B cell (primary cell): ENCODE measurements around the gene USP20. TPM values are rescaled to one million over a fixed set of nuclear protein-coding genes. Genes with fewer than 3 reads are reported as not detected.

Experiments
- ATAC-seq: fragments of 200-7000 bp; cut with Tn5 transposase; one replicate; pipeline ENCODE4 v1.10.0; 2021; ENCODE audit warnings: low read depth, mild to moderate bottlenecking, moderate number of reproducible peaks, moderate library complexity
- CTCF ChIA-PET: fragments of 350-600 bp; sonication (Branson Sonifier 250); formaldehyde crosslinking; loops from one replicate; lab custom pipeline; 2021; ENCODE audit warnings: antibody characterized with exemption, inconsistent platforms; lab: Charles Lee
- POLR2A ChIA-PET: fragments of 350-600 bp; sonication (Branson Sonifier 250); formaldehyde crosslinking; loops from one replicate; lab custom pipeline; 2021; ENCODE audit warnings: antibody characterized with exemption; lab: Charles Lee
- DNase-seq: peaks from one replicate; pipeline ENCODE4 v3.0.0; 2013
- H2AFZ ChIP-seq: 2 replicates; pipeline ENCODE4 v1.6.1; 2012; ENCODE audit warnings: mild to moderate bottlenecking, low read depth, low read length; ENCODE audit not compliant: insufficient read depth, poor library complexity, severe bottlenecking
- H3K27ac ChIP-seq, 2 donors: 1 replicate in 1 of 2; 2 replicates in 1 of 2; pipeline ENCODE4 v1.5.1; 2012 to 2013; ENCODE audit warnings: low read length in 2 of 2, mild to moderate bottlenecking in 2 of 2, moderate library complexity in 1 of 2
- H3K27me3 ChIP-seq, 4 experiments: fragments of 200-600 bp in 1 of 4; sonication (generic) in 1 of 4; replicated peaks in 1 of 4; 1 replicate in 2 of 4; 2 replicates in 2 of 4; pipeline versions ENCODE4 v1.6.1 to v1.7.0; 2013 to 2016; ENCODE audit warnings: low read length in 3 of 4, mild to moderate bottlenecking in 2 of 4, mixed read lengths in 1 of 4, moderate library complexity in 1 of 4; ENCODE audit not compliant: insufficient read depth in 4 of 4, control insufficient read depth in 3 of 4; ENCODE audit errors: control extremely low read depth in 1 of 4
- H3K36me3 ChIP-seq, 2 experiments: replicated peaks in 1 of 2; 1 replicate in 1 of 2; 2 replicates in 1 of 2; pipeline versions ENCODE4 v1.6.1 to v1.7.1; 2013; ENCODE audit warnings: low read length in 1 of 2; ENCODE audit not compliant: insufficient read depth in 2 of 2, control insufficient read depth in 1 of 2; ENCODE audit errors: control extremely low read depth in 1 of 2, extremely low read depth in 1 of 2
- H3K4me1 ChIP-seq, 2 donors: fragments of 200-600 bp in 1 of 2; sonication (generic) in 1 of 2; 1 replicate in 1 of 2; 2 replicates in 1 of 2; pipeline versions ENCODE4 v1.5.1 to v1.6.1; 2013 to 2017; ENCODE audit warnings: low read length in 2 of 2; ENCODE audit not compliant: control insufficient read depth in 2 of 2, insufficient read depth in 2 of 2
- H3K4me2 ChIP-seq: replicated peaks from 2 replicates; pipeline ENCODE3; 2012; ENCODE audit warnings: mild to moderate bottlenecking, low read depth, low read length; ENCODE audit not compliant: poor library complexity, severe bottlenecking
- H3K4me3 ChIP-seq, 5 experiments: fragments of 200-600 bp in 1 of 5; sonication (generic) in 1 of 5; 1 replicate in 3 of 5; 2 replicates in 2 of 5; pipeline versions ENCODE4 v1.5.1 to v1.7.0; 2011 to 2016; ENCODE audit warnings: low read length in 4 of 5, mild to moderate bottlenecking in 4 of 5, low read depth in 2 of 5, control low read depth in 1 of 5, moderate library complexity in 1 of 5; ENCODE audit not compliant: insufficient read depth in 1 of 5; ENCODE audit errors: control extremely low read depth in 1 of 5, extremely low read depth in 1 of 5
- H3K79me2 ChIP-seq: fragments of 200-600 bp; sonication (generic); one replicate; pipeline ENCODE4 v1.6.0; 2016; ENCODE audit warnings: low read length; ENCODE audit not compliant: control insufficient read depth, insufficient read depth
- H3K9ac ChIP-seq: fragments of 200-600 bp; sonication (generic); 2 replicates; pipeline ENCODE4 v1.6.1; 2017; ENCODE audit warnings: mild to moderate bottlenecking, low read length, moderate library complexity
- H3K9me3 ChIP-seq, 3 donors: one replicate each; pipeline versions ENCODE4 v1.6.1 to v1.7.1; 2013; ENCODE audit warnings: low read length in 2 of 3; ENCODE audit not compliant: control insufficient read depth in 2 of 3, insufficient read depth in 1 of 3; ENCODE audit errors: control extremely low read depth in 1 of 3
- H4K20me1 ChIP-seq: 2 replicates; pipeline ENCODE4 v1.6.0; 2012; ENCODE audit warnings: mild to moderate bottlenecking, low read length; ENCODE audit not compliant: insufficient read depth, control insufficient read depth, poor library complexity, severe bottlenecking
- H3K27ac Mint-ChIP-seq: one replicate; pipeline ENCODE4 v1.8.0; 2021; ENCODE audit warnings: mixed read lengths
- H3K27me3 Mint-ChIP-seq: one replicate; pipeline ENCODE4 v1.8.0; 2021; ENCODE audit warnings: mixed read lengths
- H3K4me1 Mint-ChIP-seq: one replicate; pipeline ENCODE4 v1.8.0; 2021; ENCODE audit warnings: mixed read lengths
- H3K4me3 Mint-ChIP-seq: one replicate; pipeline ENCODE4 v1.8.0; 2021; ENCODE audit warnings: mixed read lengths
- H3K9me3 Mint-ChIP-seq: one replicate; pipeline ENCODE4 v1.8.0; 2022; ENCODE audit warnings: mixed read lengths; ENCODE audit not compliant: insufficient read depth
- CTCF ChIP-seq: fragments of 200-600 bp; IDR thresholded peaks from one replicate; pipeline ENCODE4 v1.8.0; 2022; ENCODE audit warnings: antibody characterized with exemption, mild to moderate bottlenecking
- EZH2 ChIP-seq: IDR thresholded peaks from 2 replicates; pipeline ENCODE4 v1.6.1; 2012; ENCODE audit warnings: borderline replicate concordance, low read depth, mild to moderate bottlenecking, moderate library complexity, low read length; ENCODE audit not compliant: insufficient read depth, poor library complexity, severe bottlenecking
- WGBS: methylation state at CpG from one replicate; pipeline ENCODE4 v1.1.5; 2013; ENCODE audit warnings: missing lambda C conversion rate; ENCODE audit not compliant: insufficient coverage; 5-methylcytosine and 5-hydroxymethylcytosine counted together
- intact Hi-C: fragments of 100-400 bp; cut with micrococcal nuclease; formaldehyde crosslinking; loops from one replicate; pipeline ENCODE4 v1.10.0; 2022
- polyA plus RNA-seq: library from polyadenylated mRNA; depleted of rRNA; stranded (reverse); fragments of >200 nt; gene quantifications from 2 replicates; pipeline ENCODE4 v1.2.3, GENCODE V29; 2012
- total RNA-seq, 2 donors: library from RNA; stranded (reverse); fragments of 120-200 nt in 1 of 2; gene quantifications; 1 replicate in 1 of 2; 2 replicates in 1 of 2; pipeline versions ENCODE4 v1.2.3 to v1.2.4, GENCODE V29; 2013 to 2022

Gene USP20
- total and polyA plus RNA-seq, 2 donors (not counting 1 experiment from before 2014, with no cell fraction given): 49.5 to 72.6 TPM

GRCh38 chr9:129897263-129897662 is 62.0 kb downstream of the USP20 start:
- H3K4me2 ChIP-seq: no peak overlapping the region
- H3K36me3 ChIP-seq: peaks cover 2 to 61% of the 10 kb centered on the region in 2 experiments
- no peak overlapping the region for H3K9ac ChIP-seq
- no peaks in the 10 kb centered on the region for H3K27me3 Mint-ChIP-seq
- no peak for TF ChIP-seq EZH2
- no peak for TF ChIP-seq CTCF
- H3K4me3 ChIP-seq: no peak overlapping the region
- POLR2A ChIA-PET: no interaction called here
- H3K4me1 Mint-ChIP-seq: peaks cover 61% of the 10 kb centered on the region
- peaks cover 23% of the 10 kb centered on the region for H3K79me2 ChIP-seq
- intact Hi-C loops: no loop called here
- CTCF ChIA-PET: interaction anchor here (0.6 to 2.0 kb wide), 4 partner anchors 8 to 141 kb away, joined by 3 to 11 read pairs (median 4); no protein-coding TSS in a partner anchor
- no peak overlapping the region for H2AFZ ChIP-seq
- no peaks in the 10 kb centered on the region for H3K27me3 ChIP-seq
- H3K27ac Mint-ChIP-seq: no peak overlapping the region
- H3K9me3 ChIP-seq: no peaks in the 10 kb centered on the region
- no peaks in the 10 kb centered on the region for H4K20me1 ChIP-seq
- H3K4me3 Mint-ChIP-seq: no peak overlapping the region
- 95% methylated on average over 2 of the region's 6 CpGs for WGBS
- peaks cover 27 to 52% of the 10 kb centered on the region in 2 donors for H3K4me1 ChIP-seq
- H3K9me3 Mint-ChIP-seq: no peaks in the 10 kb centered on the region
- H3K27ac ChIP-seq: no peak overlapping the region
- DNase-seq: no peak
- ATAC-seq: no peak

DNA sequence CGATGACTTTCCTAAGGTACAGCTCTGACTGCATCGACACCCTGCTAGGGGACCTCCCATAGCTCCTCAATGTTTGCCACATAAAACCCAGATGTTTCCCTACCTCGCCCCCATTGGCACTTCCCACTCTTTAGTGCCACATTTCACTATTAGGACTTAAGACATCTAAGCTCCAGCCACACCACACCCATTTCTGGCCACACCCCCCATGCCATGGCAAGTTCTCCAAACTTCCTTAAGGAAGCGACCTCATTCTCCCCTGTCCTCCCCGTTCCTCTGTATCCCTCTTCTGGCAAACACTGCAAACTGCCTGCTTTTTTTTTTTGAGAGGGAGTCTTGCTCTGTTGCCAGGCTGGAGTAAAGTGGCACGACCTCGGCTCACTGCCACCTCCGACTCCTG is 62.9 kb downstream of the USP20 start:
- intact Hi-C loops: no loop called here
- H3K4me2 ChIP-seq: no peak overlapping the region
- H3K27ac ChIP-seq: no peak overlapping the region
- CTCF ChIA-PET: interaction anchor here (1.0 to 2.0 kb wide), 3 partner anchors 12 to 181 kb away, joined by 3 to 11 read pairs (median 3); no protein-coding TSS in a partner anchor
- POLR2A ChIA-PET: interaction anchor here (0.7 kb wide), 2 partner anchors 10 to 99 kb away, joined by 3 to 4 read pairs; no protein-coding TSS in a partner anchor
- DNase-seq (no peak), ATAC-seq (no peak)
- Mint-ChIP-seq H3K4me3 (no peak overlapping the region), H3K27ac (peak overlapping the region; percentile 78), H3K4me1 (peaks cover 58% of the 10 kb centered on the region), H3K9me3 (no peaks in the 10 kb centered on the region), H3K27me3 (no peaks in the 10 kb centered on the region)
- no peaks in the 10 kb centered on the region for H4K20me1 ChIP-seq
- no peaks in the 10 kb centered on the region for H3K9me3 ChIP-seq
- WGBS: 95% methylated on average over 4 of the region's 8 CpGs
- no peak overlapping the region for H2AFZ ChIP-seq
- H3K9ac ChIP-seq: no peak overlapping the region
- peaks cover 2 to 70% of the 10 kb centered on the region in 2 experiments for H3K36me3 ChIP-seq
- peaks cover 20% of the 10 kb centered on the region for H3K79me2 ChIP-seq
- TF ChIP-seq CTCF: no peak
- TF ChIP-seq EZH2: no peak
- no peaks in the 10 kb centered on the region for H3K27me3 ChIP-seq
- H3K4me3 ChIP-seq: no peak overlapping the region
- peaks cover 23 to 46% of the 10 kb centered on the region in 2 donors for H3K4me1 ChIP-seq
